Breast epithelium (tissue), 3 donors: ENCODE results near the gene BCL6.

Experiments
- POLR2A ChIP-seq: fragments of 450-650 bp; IDR thresholded peaks from one replicate; pipeline ENCODE4 v1.6.1; 2016; ENCODE audit warnings: antibody characterized with exemption, mild to moderate bottlenecking, moderate library complexity
- POLR2AphosphoS5 ChIP-seq, 3 donors: sonication (generic); formaldehyde crosslinking; IDR thresholded peaks; one replicate each; pipeline ENCODE4 v1.6.1; 2017; ENCODE audit warnings: antibody characterized with exemption in 3 of 3
- TF ChIP-seq, protein P1 (sequence below), 3 donors: fragments of 450-650 bp; IDR thresholded peaks; one replicate each; pipeline ENCODE4 v1.5.1; 2016 to 2017; ENCODE audit warnings: antibody characterized with exemption in 3 of 3, mild to moderate bottlenecking in 3 of 3, moderate library complexity in 3 of 3

GRCh38 chr3:187792521-187792920, 47.3 kb upstream of the BCL6 start:
- no peak for TF ChIP-seq POLR2AphosphoS5 (IDR thresholded peaks at IDR 0.05)
- TF ChIP-seq, protein P1, sequence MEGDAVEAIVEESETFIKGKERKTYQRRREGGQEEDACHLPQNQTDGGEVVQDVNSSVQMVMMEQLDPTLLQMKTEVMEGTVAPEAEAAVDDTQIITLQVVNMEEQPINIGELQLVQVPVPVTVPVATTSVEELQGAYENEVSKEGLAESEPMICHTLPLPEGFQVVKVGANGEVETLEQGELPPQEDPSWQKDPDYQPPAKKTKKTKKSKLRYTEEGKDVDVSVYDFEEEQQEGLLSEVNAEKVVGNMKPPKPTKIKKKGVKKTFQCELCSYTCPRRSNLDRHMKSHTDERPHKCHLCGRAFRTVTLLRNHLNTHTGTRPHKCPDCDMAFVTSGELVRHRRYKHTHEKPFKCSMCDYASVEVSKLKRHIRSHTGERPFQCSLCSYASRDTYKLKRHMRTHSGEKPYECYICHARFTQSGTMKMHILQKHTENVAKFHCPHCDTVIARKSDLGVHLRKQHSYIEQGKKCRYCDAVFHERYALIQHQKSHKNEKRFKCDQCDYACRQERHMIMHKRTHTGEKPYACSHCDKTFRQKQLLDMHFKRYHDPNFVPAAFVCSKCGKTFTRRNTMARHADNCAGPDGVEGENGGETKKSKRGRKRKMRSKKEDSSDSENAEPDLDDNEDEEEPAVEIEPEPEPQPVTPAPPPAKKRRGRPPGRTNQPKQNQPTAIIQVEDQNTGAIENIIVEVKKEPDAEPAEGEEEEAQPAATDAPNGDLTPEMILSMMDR (IDR thresholded peaks at IDR 0.05) = no peak
- no peak for TF ChIP-seq POLR2A
